SK-N-SH treated with all-trans-retinoic acid at 6 μM for 48 hours (cell line): ENCODE data around the gene JCAD.

Experiments used
- ATAC-seq: fragments of 200-7000 bp; cut with Tn5 transposase; 3 replicates; pipeline ENCODE4 v1.9.1; 2020; ENCODE audit warnings: mild to moderate bottlenecking, moderate library complexity
- ARNTL ChIP-seq: fragments of 450-650 bp; formaldehyde crosslinking; IDR thresholded peaks from 2 replicates; pipeline ENCODE4 v1.5.0; 2020; ENCODE audit warnings: low read depth, mild to moderate bottlenecking, moderate library complexity, borderline replicate concordance
- BACH2 ChIP-seq: fragments of 250-450 bp; sonication (Bioruptor Pico); IDR thresholded peaks from 2 replicates; pipeline ENCODE4 v1.9.0; 2021; ENCODE audit warnings: mild to moderate bottlenecking, borderline replicate concordance
- CSDC2 ChIP-seq: fragments of 250-450 bp; sonication (Bioruptor Pico); IDR thresholded peaks from 2 replicates; pipeline ENCODE4 v1.5.0; 2020; ENCODE audit warnings: mild to moderate bottlenecking, moderate library complexity
- ESRRG ChIP-seq: fragments of 250-450 bp; sonication (Bioruptor Pico); IDR thresholded peaks from 2 replicates; pipeline ENCODE4 v1.6.1; 2021; ENCODE audit warnings: mild to moderate bottlenecking
- GLIS3 ChIP-seq: fragments of 250-450 bp; sonication (Bioruptor Pico); IDR thresholded peaks from 2 replicates; pipeline ENCODE4 v1.5.0; 2020; ENCODE audit warnings: mild to moderate bottlenecking, moderate library complexity
- OSR1 ChIP-seq: fragments of 250-450 bp; sonication (Bioruptor Pico); IDR thresholded peaks from 2 replicates; pipeline ENCODE4 v1.8.0; 2022; ENCODE audit warnings: moderate library complexity, mild to moderate bottlenecking, inconsistent platforms
- PPARA ChIP-seq: fragments of 250-450 bp; sonication (Bioruptor Pico); IDR thresholded peaks from 2 replicates; pipeline ENCODE4 v1.5.0; 2020; ENCODE audit warnings: mild to moderate bottlenecking, borderline replicate concordance
- RARB ChIP-seq: fragments of 250-450 bp; sonication (Bioruptor Pico); IDR thresholded peaks from 2 replicates; pipeline ENCODE4 v1.8.0; 2021; ENCODE audit warnings: mild to moderate bottlenecking, moderate library complexity
- SNAI2 ChIP-seq: fragments of 250-450 bp; sonication (Bioruptor Pico); IDR thresholded peaks from 2 replicates; pipeline ENCODE4 v1.5.0; 2020; ENCODE audit warnings: mild to moderate bottlenecking, moderate library complexity
- TCF4 ChIP-seq: fragments of 250-450 bp; sonication (Bioruptor Pico); IDR thresholded peaks from 2 replicates; pipeline ENCODE4 v1.8.0; 2021; ENCODE audit warnings: mild to moderate bottlenecking, moderate library complexity, borderline replicate concordance
- ZC3H10 ChIP-seq: fragments of 250-450 bp; sonication (Bioruptor Pico); IDR thresholded peaks from 2 replicates; pipeline ENCODE4 v1.5.1; 2021; ENCODE audit warnings: mild to moderate bottlenecking, moderate library complexity
- ZFP3 ChIP-seq: fragments of 250-450 bp; sonication (Bioruptor Pico); IDR thresholded peaks from 2 replicates; pipeline ENCODE4 v1.5.0; 2020; ENCODE audit warnings: mild to moderate bottlenecking, moderate library complexity
- ZFP30 ChIP-seq: fragments of 450-650 bp; formaldehyde crosslinking; IDR thresholded peaks from 2 replicates; pipeline ENCODE4 v1.5.0; 2022; ENCODE audit warnings: mild to moderate bottlenecking, moderate library complexity
- ZNF565 ChIP-seq: fragments of 450-650 bp; formaldehyde crosslinking; conservative IDR thresholded peaks from 2 replicates; pipeline ENCODE4 v1.5.0; 2020; ENCODE audit warnings: low read depth, mild to moderate bottlenecking, moderate library complexity
- ZNF70 ChIP-seq: fragments of 450-650 bp; formaldehyde crosslinking; IDR thresholded peaks from 2 replicates; pipeline ENCODE4 v1.5.0; 2020; ENCODE audit warnings: mild to moderate bottlenecking, moderate library complexity
- ZNF8 ChIP-seq: fragments of 450-650 bp; formaldehyde crosslinking; IDR thresholded peaks from 2 replicates; pipeline ENCODE4 v1.5.0; 2020; ENCODE audit warnings: mild to moderate bottlenecking, moderate library complexity
- TF ChIP-seq, protein P1 (sequence below): fragments of 250-450 bp; sonication (Bioruptor Pico); IDR thresholded peaks from 2 replicates; pipeline ENCODE4 v1.5.1; 2021; ENCODE audit warnings: mild to moderate bottlenecking, moderate library complexity
- TF ChIP-seq, protein P2 (sequence below): fragments of 250-450 bp; sonication (Bioruptor Pico); IDR thresholded peaks from 2 replicates; pipeline ENCODE4 v1.5.1; 2020; ENCODE audit warnings: low read depth, mild to moderate bottlenecking, moderate library complexity
- TF ChIP-seq, protein P3 (sequence below): fragments of 250-450 bp; sonication (Bioruptor Pico); IDR thresholded peaks from 2 replicates; pipeline ENCODE4 v1.8.0; 2021; ENCODE audit warnings: low read depth, mild to moderate bottlenecking, moderate library complexity, borderline replicate concordance
- TF ChIP-seq, protein P4 (sequence below): fragments of 250-450 bp; sonication (Bioruptor Pico); IDR thresholded peaks from 2 replicates; pipeline ENCODE4 v1.5.0; 2020; ENCODE audit warnings: mild to moderate bottlenecking, moderate library complexity

Gene JCAD

DNA sequence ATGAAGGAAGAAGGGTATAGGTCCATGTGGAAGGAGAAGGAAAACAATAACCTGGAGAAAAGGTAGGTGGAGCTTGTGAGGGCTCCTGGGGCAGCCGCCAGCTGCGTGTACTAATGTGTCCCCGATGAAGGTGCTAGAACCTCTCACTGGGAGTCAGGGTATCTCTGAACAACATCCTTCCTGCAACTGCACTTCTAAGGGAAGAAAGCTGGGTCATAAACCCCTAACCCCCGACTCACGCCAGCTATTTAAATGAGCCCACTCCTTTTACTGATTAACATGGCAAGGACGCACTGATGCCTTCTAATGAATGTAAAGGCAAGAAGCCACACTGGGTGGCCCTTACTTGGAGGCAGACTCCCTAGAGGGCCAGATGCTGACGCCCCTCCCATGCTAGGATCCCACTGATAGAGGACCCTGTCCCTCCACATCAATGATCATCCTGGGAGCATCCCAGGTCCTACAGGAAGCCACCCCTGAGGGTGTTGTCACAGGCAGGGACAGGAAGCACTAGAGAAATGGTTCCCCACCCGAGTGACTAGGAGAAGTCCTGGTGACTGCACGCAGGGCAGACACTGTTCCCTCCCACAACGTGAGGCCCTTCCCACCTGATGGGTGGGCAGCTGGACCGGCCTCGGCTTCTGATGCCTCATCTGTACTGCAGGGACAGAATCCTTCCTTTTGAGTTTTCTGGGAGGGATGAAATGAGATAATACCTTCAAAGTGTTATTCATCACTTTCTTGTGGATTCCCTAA lies 20.4 kb downstream of the JCAD start:
- ATAC-seq, result no peak

DNA sequence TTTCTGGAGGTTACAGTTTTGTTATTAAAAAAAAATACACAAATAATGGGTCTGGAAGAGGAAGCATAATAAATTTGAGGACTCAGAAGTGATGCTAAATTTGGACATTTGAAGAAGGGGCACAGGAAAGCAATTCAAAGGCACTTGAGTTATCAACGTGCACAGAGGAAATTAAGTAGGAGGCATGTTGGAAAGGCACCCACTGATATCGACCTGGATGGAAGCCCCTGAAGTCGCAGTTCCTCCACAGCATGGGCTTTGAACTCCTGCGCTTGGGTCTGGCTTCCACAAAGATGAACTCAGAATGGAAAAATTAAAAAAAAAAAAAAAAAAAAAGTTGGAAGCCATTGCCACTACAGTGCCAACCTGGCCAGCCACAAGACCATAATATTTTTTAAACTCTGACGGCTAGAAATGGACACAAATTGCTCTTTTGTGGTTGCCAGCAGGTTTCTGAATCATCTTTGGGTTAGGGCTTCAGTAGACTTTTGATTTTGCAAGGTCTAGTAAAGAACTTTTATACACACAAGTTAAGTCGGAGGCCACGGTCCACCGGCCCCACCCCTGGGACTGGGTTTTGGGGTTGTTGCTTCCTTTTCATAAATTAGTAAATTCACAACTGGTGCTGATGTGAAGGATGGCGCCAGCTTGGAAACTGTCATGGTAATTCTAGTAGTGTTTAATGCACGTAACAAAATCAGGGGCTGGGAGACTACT lies 21.6 kb downstream of the JCAD start:
- TF ChIP-seq, protein P1, sequence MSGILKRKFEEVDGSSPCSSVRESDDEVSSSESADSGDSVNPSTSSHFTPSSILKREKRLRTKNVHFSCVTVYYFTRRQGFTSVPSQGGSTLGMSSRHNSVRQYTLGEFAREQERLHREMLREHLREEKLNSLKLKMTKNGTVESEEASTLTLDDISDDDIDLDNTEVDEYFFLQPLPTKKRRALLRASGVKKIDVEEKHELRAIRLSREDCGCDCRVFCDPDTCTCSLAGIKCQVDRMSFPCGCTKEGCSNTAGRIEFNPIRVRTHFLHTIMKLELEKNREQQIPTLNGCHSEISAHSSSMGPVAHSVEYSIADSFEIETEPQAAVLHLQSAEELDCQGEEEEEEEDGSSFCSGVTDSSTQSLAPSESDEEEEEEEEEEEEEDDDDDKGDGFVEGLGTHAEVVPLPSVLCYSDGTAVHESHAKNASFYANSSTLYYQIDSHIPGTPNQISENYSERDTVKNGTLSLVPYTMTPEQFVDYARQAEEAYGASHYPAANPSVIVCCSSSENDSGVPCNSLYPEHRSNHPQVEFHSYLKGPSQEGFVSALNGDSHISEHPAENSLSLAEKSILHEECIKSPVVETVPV (CRISPR knock-in tag), result no peak
- no peak for TF ChIP-seq ESRRG (CRISPR knock-in tag)
- no peak for TF ChIP-seq CSDC2 (CRISPR knock-in tag)
- TF ChIP-seq, protein P2, sequence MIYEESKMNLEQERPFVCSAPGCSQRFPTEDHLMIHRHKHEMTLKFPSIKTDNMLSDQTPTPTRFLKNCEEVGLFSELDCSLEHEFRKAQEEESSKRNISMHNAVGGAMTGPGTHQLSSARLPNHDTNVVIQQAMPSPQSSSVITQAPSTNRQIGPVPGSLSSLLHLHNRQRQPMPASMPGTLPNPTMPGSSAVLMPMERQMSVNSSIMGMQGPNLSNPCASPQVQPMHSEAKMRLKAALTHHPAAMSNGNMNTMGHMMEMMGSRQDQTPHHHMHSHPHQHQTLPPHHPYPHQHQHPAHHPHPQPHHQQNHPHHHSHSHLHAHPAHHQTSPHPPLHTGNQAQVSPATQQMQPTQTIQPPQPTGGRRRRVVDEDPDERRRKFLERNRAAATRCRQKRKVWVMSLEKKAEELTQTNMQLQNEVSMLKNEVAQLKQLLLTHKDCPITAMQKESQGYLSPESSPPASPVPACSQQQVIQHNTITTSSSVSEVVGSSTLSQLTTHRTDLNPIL (CRISPR knock-in tag), result no peak
- no peak for TF ChIP-seq ZC3H10 (CRISPR knock-in tag)
- no peak for TF ChIP-seq ARNTL
- TF ChIP-seq ZFP30 (CRISPR knock-in tag), result no peak
- no peak for TF ChIP-seq RARB (CRISPR knock-in tag)
- no peak for TF ChIP-seq ZNF8 (CRISPR knock-in tag)
- TF ChIP-seq, protein P3, sequence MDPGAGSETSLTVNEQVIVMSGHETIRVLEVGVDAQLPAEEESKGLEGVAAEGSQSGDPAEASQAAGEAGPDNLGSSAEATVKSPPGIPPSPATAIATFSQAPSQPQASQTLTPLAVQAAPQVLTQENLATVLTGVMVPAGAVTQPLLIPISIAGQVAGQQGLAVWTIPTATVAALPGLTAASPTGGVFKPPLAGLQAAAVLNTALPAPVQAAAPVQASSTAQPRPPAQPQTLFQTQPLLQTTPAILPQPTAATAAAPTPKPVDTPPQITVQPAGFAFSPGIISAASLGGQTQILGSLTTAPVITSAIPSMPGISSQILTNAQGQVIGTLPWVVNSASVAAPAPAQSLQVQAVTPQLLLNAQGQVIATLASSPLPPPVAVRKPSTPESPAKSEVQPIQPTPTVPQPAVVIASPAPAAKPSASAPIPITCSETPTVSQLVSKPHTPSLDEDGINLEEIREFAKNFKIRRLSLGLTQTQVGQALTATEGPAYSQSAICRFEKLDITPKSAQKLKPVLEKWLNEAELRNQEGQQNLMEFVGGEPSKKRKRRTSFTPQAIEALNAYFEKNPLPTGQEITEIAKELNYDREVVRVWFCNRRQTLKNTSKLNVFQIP (CRISPR knock-in tag), result no peak
- TF ChIP-seq ZNF565, result no peak
- TF ChIP-seq BACH2 (CRISPR knock-in tag), result no peak
- no peak for TF ChIP-seq GLIS3 (CRISPR knock-in tag)
- TF ChIP-seq PPARA (CRISPR knock-in tag), result no peak
- no peak for ATAC-seq

More for the DNA sequence above, 20.4 kb downstream of the JCAD start:
- no peak for TF ChIP-seq RARB (CRISPR knock-in tag)
- no peak for TF ChIP-seq BACH2 (CRISPR knock-in tag)

DNA sequence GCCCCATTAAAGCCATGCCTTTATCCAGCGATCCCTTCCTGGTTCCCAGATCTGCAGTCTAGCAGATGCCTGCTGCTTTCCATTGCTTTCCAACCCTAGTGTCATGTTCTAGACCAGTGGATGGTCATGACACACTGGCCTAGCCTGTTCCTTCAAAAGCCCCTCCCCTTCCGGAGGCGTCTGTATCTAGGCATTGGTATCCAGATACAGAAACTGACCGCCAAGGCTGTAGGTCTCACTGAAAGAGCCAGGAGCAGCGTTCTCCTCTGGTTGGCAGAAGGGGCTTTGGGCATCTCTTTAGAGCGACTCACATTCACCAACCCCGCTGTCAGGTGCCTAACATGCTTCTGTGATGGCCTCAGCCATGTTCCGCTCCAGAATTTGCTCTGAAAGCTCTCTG lies 22.6 kb downstream of the JCAD start:
- TF ChIP-seq, protein P3 (CRISPR knock-in tag), result no peak
- TF ChIP-seq, protein P2 (CRISPR knock-in tag), result no peak
- TF ChIP-seq ZFP3 (CRISPR knock-in tag) (no peak), ZFP30 (CRISPR knock-in tag) (no peak), ZNF8 (CRISPR knock-in tag) (no peak), TCF4 (CRISPR knock-in tag) (no peak), OSR1 (no peak), ZC3H10 (CRISPR knock-in tag) (no peak)
- peak; percentile 12; the same call in 2 of the 3 replicates for ATAC-seq

DNA sequence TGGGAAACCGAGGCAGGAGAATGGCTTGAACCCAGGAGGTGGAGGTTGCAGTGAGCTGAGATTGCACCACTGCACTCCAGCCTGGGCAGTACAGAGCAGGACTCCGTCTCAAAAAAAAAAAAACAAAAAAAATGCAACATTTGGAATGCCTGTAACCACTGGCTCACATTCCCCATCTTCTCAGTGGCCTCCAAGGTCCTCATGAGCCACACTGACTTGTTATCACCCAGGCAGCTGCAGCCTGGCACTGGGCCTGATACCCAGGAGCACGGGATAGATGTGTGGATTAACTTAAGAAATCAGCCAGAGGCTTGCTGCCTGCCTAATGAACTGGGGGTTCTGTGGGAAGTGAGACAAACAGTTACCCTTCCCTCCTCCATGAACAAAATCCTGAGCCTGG lies 23.0 kb downstream of the JCAD start:
- peak; percentile 23; the same call in 2 of the 3 replicates for ATAC-seq
- TF ChIP-seq, protein P1 (CRISPR knock-in tag), result no peak
- no peak for TF ChIP-seq ZFP30 (CRISPR knock-in tag)
- no peak for TF ChIP-seq ESRRG (CRISPR knock-in tag)
- TF ChIP-seq, protein P3 (CRISPR knock-in tag), result no peak
- TF ChIP-seq, protein P4, sequence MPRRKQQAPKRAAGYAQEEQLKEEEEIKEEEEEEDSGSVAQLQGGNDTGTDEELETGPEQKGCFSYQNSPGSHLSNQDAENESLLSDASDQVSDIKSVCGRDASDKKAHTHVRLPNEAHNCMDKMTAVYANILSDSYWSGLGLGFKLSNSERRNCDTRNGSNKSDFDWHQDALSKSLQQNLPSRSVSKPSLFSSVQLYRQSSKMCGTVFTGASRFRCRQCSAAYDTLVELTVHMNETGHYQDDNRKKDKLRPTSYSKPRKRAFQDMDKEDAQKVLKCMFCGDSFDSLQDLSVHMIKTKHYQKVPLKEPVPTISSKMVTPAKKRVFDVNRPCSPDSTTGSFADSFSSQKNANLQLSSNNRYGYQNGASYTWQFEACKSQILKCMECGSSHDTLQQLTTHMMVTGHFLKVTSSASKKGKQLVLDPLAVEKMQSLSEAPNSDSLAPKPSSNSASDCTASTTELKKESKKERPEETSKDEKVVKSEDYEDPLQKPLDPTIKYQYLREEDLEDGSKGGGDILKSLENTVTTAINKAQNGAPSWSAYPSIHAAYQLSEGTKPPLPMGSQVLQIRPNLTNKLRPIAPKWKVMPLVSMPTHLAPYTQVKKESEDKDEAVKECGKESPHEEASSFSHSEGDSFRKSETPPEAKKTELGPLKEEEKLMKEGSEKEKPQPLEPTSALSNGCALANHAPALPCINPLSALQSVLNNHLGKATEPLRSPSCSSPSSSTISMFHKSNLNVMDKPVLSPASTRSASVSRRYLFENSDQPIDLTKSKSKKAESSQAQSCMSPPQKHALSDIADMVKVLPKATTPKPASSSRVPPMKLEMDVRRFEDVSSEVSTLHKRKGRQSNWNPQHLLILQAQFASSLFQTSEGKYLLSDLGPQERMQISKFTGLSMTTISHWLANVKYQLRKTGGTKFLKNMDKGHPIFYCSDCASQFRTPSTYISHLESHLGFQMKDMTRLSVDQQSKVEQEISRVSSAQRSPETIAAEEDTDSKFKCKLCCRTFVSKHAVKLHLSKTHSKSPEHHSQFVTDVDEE, result no peak
- TF ChIP-seq ZNF70 (CRISPR knock-in tag), result no peak
- TF ChIP-seq OSR1, result no peak
- no peak for TF ChIP-seq ARNTL
- TF ChIP-seq ZFP3 (CRISPR knock-in tag), result no peak
- TF ChIP-seq SNAI2, result no peak
